Ishikawa (cell line): ENCODE results near the gene LRRTM4.

ENCODE experiments used
- CEBPB ChIP-seq: IDR thresholded peaks from 2 replicates; pipeline ENCODE4 v1.6.1; 2012
- CREB1 ChIP-seq: IDR thresholded peaks from 2 replicates; pipeline ENCODE4 v1.6.1; 2012; ENCODE audit warnings: low read depth
- EGR1 ChIP-seq: IDR thresholded peaks from 2 replicates; pipeline ENCODE4 v1.6.1; 2012
- EP300 ChIP-seq: IDR thresholded peaks from 2 replicates; pipeline ENCODE4 v1.6.1; 2012; ENCODE audit warnings: borderline replicate concordance
- FOXM1 ChIP-seq: IDR thresholded peaks from 2 replicates; pipeline ENCODE4 v1.6.1; 2012; ENCODE audit warnings: low read depth, borderline replicate concordance
- NFIC ChIP-seq: IDR thresholded peaks from 2 replicates; pipeline ENCODE4 v1.6.1; 2012
- RAD21 ChIP-seq: IDR thresholded peaks from 2 replicates; pipeline ENCODE4 v1.6.1; 2012; ENCODE audit warnings: low read depth
- TAF1 ChIP-seq: IDR thresholded peaks from 2 replicates; pipeline ENCODE4 v1.6.1; 2012; ENCODE audit warnings: low read depth, mild to moderate bottlenecking
- TCF12 ChIP-seq: IDR thresholded peaks from 2 replicates; pipeline ENCODE4 v1.6.1; 2012; ENCODE audit warnings: low read depth
- TEAD4 ChIP-seq: IDR thresholded peaks from 2 replicates; pipeline ENCODE4 v1.6.1; 2012
- YY1 ChIP-seq: IDR thresholded peaks from 2 replicates; pipeline ENCODE4 v1.6.1; 2012; ENCODE audit warnings: low read depth
- ZBTB7A ChIP-seq: IDR thresholded peaks from 2 replicates; pipeline ENCODE4 v1.6.1; 2012; ENCODE audit warnings: low read depth
- TF ChIP-seq, protein P1 (sequence below): IDR thresholded peaks from 2 replicates; pipeline ENCODE4 v1.6.1; 2012
- TF ChIP-seq, protein P2 (sequence below): IDR thresholded peaks from 2 replicates; pipeline ENCODE4 v1.6.1; 2012
- TF ChIP-seq, protein P3 (sequence below): IDR thresholded peaks from 2 replicates; pipeline ENCODE4 v1.6.1; 2012; ENCODE audit warnings: low read depth, mild to moderate bottlenecking

The LRRTM4 gene

DNA sequence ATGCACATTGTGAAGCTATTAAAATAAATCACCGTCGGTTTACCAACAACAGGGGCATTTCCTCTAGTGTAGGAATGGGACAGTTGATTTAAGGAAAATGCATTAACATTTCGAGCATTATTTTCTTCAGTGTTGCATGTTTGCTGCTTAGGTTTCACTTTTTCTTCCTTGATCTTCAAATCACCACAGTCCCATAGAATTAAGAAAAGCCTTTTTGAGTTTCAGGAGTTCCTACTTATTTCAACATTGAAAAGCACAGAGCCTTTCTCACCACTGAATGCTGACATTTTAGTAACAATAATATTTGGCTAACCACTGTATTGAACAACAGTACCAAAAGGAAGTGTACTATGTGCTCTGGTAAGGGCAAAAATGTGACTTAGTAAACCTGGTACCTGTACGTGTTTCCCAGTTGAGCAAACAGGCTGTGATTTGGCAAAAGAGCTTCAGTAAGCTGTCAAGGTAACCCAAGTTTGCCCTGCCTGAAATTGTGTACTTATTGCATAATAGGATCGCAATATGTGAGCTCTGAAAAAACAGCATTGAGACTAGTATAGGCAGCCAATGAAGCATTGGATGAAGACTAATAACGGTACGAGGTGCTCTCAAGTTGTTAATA is 2.2 kb downstream of the LRRTM4 start:
- TF ChIP-seq TCF12: no peak
- TF ChIP-seq, protein P1, sequence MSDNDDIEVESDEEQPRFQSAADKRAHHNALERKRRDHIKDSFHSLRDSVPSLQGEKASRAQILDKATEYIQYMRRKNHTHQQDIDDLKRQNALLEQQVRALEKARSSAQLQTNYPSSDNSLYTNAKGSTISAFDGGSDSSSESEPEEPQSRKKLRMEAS: no peak
- no peak for TF ChIP-seq TEAD4
- no peak for TF ChIP-seq CREB1
- TF ChIP-seq TAF1: no peak
- no peak for TF ChIP-seq FOXM1
- TF ChIP-seq RAD21: no peak
- no peak for TF ChIP-seq EGR1

DNA sequence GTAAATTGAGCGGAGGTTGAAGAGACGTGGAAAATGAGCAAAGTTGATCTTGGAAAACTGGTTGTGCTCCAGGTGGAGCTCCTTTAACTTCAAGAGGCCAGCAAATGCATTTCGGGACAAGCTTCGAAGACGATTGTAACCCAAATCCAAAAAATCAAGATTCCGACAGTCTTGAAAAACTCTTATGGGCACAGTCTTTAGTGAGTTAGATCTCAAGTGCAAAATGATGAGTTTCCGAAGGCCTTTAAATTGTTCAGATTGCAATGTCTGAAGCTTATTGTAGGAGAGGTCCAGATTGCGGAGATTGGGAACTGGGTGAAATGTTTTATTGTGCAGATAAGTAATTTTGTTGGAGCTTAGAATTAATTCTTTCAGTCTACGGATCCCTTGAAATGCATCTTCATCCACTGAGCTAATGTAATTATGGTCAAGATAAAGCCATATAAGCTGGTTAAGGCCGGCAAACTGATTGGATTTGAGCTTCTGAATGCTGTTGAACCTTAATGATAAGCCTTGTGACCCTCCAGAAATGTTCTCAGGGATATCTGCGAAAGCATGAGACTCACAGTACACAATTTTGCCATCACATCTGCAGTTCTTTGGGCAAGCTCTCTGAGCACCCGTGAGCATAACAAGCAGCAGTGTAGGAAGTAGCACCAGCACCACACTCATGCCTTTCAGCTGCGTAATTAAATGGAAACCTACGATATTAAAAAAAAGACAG is 2.9 kb downstream of the LRRTM4 start:
- TF ChIP-seq, protein P1: no peak

DNA sequence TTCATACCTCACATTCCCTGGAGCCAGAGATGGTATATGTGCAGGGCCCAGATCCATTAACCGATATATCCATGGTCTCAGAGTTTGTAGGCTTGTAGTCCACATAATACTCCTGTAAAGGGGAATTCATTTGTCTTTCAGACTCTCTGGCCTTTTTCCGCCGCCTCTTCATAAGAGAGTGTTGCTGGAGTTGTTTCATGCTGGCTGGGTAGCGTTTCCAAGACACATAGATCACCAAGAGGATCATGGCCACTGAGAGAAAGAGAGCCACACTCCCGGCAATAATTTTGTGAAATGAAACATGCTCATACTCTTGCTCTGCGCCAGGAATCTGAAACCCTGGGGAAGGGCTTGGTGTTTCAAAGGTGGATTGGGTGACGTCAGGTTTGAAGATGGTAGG is 3.9 kb downstream of the LRRTM4 start:
- TF ChIP-seq YY1 (no peak), EGR1 (no peak), CEBPB (no peak), TCF12 (no peak)
- TF ChIP-seq, protein P2, sequence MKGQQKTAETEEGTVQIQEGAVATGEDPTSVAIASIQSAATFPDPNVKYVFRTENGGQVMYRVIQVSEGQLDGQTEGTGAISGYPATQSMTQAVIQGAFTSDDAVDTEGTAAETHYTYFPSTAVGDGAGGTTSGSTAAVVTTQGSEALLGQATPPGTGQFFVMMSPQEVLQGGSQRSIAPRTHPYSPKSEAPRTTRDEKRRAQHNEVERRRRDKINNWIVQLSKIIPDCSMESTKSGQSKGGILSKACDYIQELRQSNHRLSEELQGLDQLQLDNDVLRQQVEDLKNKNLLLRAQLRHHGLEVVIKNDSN: no peak
- TF ChIP-seq, protein P3, sequence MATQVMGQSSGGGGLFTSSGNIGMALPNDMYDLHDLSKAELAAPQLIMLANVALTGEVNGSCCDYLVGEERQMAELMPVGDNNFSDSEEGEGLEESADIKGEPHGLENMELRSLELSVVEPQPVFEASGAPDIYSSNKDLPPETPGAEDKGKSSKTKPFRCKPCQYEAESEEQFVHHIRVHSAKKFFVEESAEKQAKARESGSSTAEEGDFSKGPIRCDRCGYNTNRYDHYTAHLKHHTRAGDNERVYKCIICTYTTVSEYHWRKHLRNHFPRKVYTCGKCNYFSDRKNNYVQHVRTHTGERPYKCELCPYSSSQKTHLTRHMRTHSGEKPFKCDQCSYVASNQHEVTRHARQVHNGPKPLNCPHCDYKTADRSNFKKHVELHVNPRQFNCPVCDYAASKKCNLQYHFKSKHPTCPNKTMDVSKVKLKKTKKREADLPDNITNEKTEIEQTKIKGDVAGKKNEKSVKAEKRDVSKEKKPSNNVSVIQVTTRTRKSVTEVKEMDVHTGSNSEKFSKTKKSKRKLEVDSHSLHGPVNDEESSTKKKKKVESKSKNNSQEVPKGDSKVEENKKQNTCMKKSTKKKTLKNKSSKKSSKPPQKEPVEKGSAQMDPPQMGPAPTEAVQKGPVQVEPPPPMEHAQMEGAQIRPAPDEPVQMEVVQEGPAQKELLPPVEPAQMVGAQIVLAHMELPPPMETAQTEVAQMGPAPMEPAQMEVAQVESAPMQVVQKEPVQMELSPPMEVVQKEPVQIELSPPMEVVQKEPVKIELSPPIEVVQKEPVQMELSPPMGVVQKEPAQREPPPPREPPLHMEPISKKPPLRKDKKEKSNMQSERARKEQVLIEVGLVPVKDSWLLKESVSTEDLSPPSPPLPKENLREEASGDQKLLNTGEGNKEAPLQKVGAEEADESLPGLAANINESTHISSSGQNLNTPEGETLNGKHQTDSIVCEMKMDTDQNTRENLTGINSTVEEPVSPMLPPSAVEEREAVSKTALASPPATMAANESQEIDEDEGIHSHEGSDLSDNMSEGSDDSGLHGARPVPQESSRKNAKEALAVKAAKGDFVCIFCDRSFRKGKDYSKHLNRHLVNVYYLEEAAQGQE: no peak
- TF ChIP-seq, protein P1: no peak

DNA sequence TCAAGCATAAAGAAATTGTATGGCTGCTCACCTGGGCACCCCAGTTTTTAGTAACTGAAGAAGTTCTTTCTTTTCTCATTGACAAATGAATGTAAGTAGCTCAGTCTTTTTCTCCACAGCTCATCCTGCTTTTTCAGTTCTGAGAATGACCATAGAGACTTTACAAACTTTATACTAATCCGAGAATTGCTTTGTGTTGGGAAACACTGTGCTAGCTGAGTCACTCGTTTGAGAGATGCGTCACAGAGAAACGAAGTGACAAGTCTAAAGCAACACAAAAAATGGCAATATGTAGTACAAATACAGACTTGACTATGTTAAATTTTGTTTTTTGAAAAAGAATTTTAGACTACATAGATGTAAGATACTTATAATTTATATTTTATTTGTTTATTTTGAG is 9.0 kb downstream of the LRRTM4 start:
- TF ChIP-seq TEAD4 (no peak), YY1 (no peak), TAF1 (no peak), NFIC (no peak), CREB1 (no peak), RAD21 (no peak), CEBPB (no peak), FOXM1 (no peak), ZBTB7A (no peak)
- TF ChIP-seq, protein P3: no peak
- TF ChIP-seq, protein P1: no peak

DNA sequence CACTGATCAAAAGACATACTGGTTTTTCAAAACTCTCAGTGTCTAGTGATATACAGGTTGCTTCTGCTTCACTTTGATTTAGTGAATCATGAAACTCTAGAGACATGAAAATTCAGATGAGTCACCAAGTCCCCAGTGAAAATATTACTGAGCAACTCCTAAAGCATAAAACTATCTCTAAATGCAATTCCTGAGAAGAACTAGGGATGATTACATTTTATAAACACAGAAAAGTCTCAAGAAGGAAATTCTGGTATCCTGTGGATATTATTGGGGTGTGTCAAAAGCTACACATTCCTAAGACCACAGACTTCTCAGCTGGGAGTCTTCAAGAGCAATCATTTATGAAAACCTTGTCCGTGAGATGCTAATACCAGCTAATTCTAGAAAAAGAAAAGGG is 9.7 kb downstream of the LRRTM4 start:
- TF ChIP-seq TEAD4: 0 out of 2 replicates have a peak, but pooled peaks have one; percentile 15
- no peak for TF ChIP-seq YY1

DNA sequence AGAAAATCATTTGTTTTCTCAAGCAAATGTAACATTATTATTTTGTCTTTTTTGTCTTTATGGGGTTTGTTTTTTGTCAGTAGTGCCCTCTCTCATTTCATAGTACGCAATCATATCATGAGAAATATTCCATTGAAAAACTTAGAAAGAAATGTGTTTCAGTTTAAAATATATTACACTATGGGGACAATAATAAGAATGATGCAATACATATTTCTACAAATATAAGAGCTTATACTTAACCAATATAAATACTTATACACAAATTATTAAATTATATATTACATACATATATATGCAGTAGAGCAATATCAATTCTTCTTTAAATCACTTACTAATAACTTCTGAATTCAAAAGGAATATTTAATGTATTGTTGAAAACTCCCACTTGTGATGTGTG is 13.7 kb downstream of the LRRTM4 start:
- no peak for TF ChIP-seq YY1
- TF ChIP-seq TAF1: no peak
- no peak for TF ChIP-seq TEAD4
- no peak for TF ChIP-seq NFIC
- TF ChIP-seq, protein P2: no peak
- no peak for TF ChIP-seq TCF12
- TF ChIP-seq RAD21: no peak
- TF ChIP-seq CEBPB: no peak
- TF ChIP-seq, protein P1: no peak
- no peak for TF ChIP-seq EGR1
- no peak for TF ChIP-seq FOXM1
- TF ChIP-seq, protein P3: no peak
- TF ChIP-seq ZBTB7A: no peak
- no peak for TF ChIP-seq EP300
- TF ChIP-seq CREB1: no peak
